Testis (tissue), 3 donors: ENCODE results near the gene GRHL3. TPM values are rescaled to one million over a fixed set of nuclear protein-coding genes. Genes with fewer than 3 reads are reported as not detected.

Experiments
- DNase-seq: peaks from one replicate; pipeline ENCODE4 v3.0.0-alpha.2; 2019
- H3K27ac ChIP-seq, 2 donors: fragments of 200-600 bp; sonication (generic); one replicate each; pipeline ENCODE4 v1.5.1; 2019
- H3K27me3 ChIP-seq: fragments of 200-600 bp; sonication (generic); one replicate; pipeline ENCODE4 v1.5.1; 2019
- H3K36me3 ChIP-seq: fragments of 200-600 bp; sonication (generic); one replicate; pipeline ENCODE4 v1.5.1; 2017; ENCODE audit warnings: low read depth; ENCODE audit errors: missing control alignments
- H3K4me1 ChIP-seq: fragments of 200-600 bp; sonication (generic); one replicate; pipeline ENCODE4 v1.5.1; 2019
- H3K4me3 ChIP-seq, 2 donors: fragments of 200-600 bp; sonication (generic); one replicate each; pipeline ENCODE4 v1.5.1; 2017 to 2019
- H3K9me3 ChIP-seq: fragments of 200-600 bp; sonication (generic); one replicate; pipeline ENCODE4 v1.5.1; 2017
- CTCF ChIP-seq, 3 experiments: fragments of 450-650 bp in 2 of 3; fragments of 200-600 bp in 1 of 3; sonication (generic) in 1 of 3; IDR thresholded peaks; one replicate each; pipeline ENCODE4 v1.5.1; 2016 to 2019; ENCODE audit warnings: antibody characterized with exemption in 3 of 3, mild to moderate bottlenecking in 2 of 3, moderate library complexity in 1 of 3
- POLR2A ChIP-seq: fragments of 450-650 bp; IDR thresholded peaks from one replicate; pipeline ENCODE4 v1.6.1; 2017; ENCODE audit warnings: antibody characterized with exemption, mild to moderate bottlenecking, moderate library complexity
- WGBS, 2 donors: methylation state at CpG; one replicate each; pipeline ENCODE4 v1.1.5; 2018; 5-methylcytosine and 5-hydroxymethylcytosine counted together
- intact Hi-C: fragments of 100-400 bp; cut with DNase I; formaldehyde crosslinking; loops from one replicate; pipeline ENCODE4 v1.15.1; 2023; ENCODE audit warnings: low total_unique reads
- polyA plus RNA-seq: library from polyadenylated mRNA; stranded (reverse); fragments of 350-450 nt; fragmentation: Illumina TruSeq; extraction: RNeasy Lipid Tissue Mini Kit (QIAGEN cat#74804); gene quantifications from one replicate; pipeline ENCODE4 v1.2.3, GENCODE V29; 2014; ENCODE audit warnings: low read depth, low replicate concordance; ENCODE audit not compliant: insufficient read depth
- total RNA-seq, 2 donors: library from RNA; depleted of rRNA; stranded (reverse); fragments of >200 nt; gene quantifications; one replicate each; pipeline ENCODE4 v1.2.3, GENCODE V29; 2016

The GRHL3 gene
- total and polyA plus RNA-seq, 3 donors from 2014 or later, result 2.7 to 9.5 (median 3.2) TPM

GRCh38 chr1:24392982-24393650 lies 74.0 kb downstream of the GRHL3 start:
- H3K27me3 ChIP-seq, result no peaks in the 10 kb centered on the region
- intact Hi-C loops, result no loop called here
- DNase-seq, result no peak
- TF ChIP-seq POLR2A (no peak), CTCF (IDR thresholded peaks at IDR 0.05) (no peak)
- no peak overlapping the region for H3K27ac ChIP-seq
- H3K4me1 ChIP-seq, result peaks cover 5% of the 10 kb centered on the region
- H3K4me3 ChIP-seq, result no peak overlapping the region
- H3K9me3 ChIP-seq, result no peaks in the 10 kb centered on the region
- no peaks in the 10 kb centered on the region for H3K36me3 ChIP-seq
- 86 to 87% methylated on average over 4 of the region's 4 CpGs for WGBS, 2 donors

- intact Hi-C loops, result no loop called here
- DNase-seq, result no peak
Measured at GRCh38 chr1:24393892-24394291, 74.7 kb downstream of the GRHL3 start.

GRCh38 chr1:24400065-24400464 lies 80.9 kb downstream of the GRHL3 start:
- WGBS, 2 donors, result 83 to 86% methylated on average over 1 of the region's 1 CpG
- intact Hi-C loops, result no loop called here
- no peak for TF ChIP-seq CTCF (IDR thresholded peaks at IDR 0.05)
- no peak for TF ChIP-seq POLR2A
- H3K27ac ChIP-seq, result no peak overlapping the region
- H3K9me3 ChIP-seq, result no peaks in the 10 kb centered on the region
- no peak for DNase-seq
- no peaks in the 10 kb centered on the region for H3K4me1 ChIP-seq
- no peaks in the 10 kb centered on the region for H3K27me3 ChIP-seq
- no peak overlapping the region for H3K4me3 ChIP-seq
- no peaks in the 10 kb centered on the region for H3K36me3 ChIP-seq

More at GRCh38 chr1:24393892-24394291, 74.7 kb downstream of the GRHL3 start:
- Histone ChIP-seq H3K36me3 (no peaks in the 10 kb centered on the region), H3K27me3 (no peaks in the 10 kb centered on the region), H3K9me3 (no peaks in the 10 kb centered on the region), H3K27ac (no peak overlapping the region), H3K4me3 (no peak overlapping the region), H3K4me1 (peaks cover 5% of the 10 kb centered on the region)
- WGBS, 2 donors, result 82 to 89% methylated on average over 6 of the region's 6 CpGs
- TF ChIP-seq CTCF (IDR thresholded peaks at IDR 0.05) (no peak), POLR2A (no peak)

- no peaks in the 10 kb centered on the region for H3K36me3 ChIP-seq
- 90% methylated on average over 4 of the region's 4 CpGs for WGBS, 2 donors
- TF ChIP-seq POLR2A, result no peak
- no peak for TF ChIP-seq CTCF (IDR thresholded peaks at IDR 0.05)
- no peak overlapping the region for H3K27ac ChIP-seq
- no peaks in the 10 kb centered on the region for H3K9me3 ChIP-seq
- DNase-seq, result no peak
- intact Hi-C loops, result no loop called here
- no peaks in the 10 kb centered on the region for H3K4me1 ChIP-seq
- H3K27me3 ChIP-seq, result no peaks in the 10 kb centered on the region
- no peak overlapping the region for H3K4me3 ChIP-seq
Measured at GRCh38 chr1:24403806-24404205, 84.6 kb downstream of the GRHL3 start.

Other genes starting within 250 kb of the GRHL3 start
- 10 to 100 TPM; 26.8 to 39.5 TPM for gene MYOM3, start 207.2 kb upstream of the GRHL3 start, total RNA-seq
- 22.4 TPM for gene MYOM3, start 207.2 kb upstream of the GRHL3 start, polyA plus RNA-seq
- gene IL22RA1, start 176.2 kb upstream of the GRHL3 start, total RNA-seq, result under 1 TPM; 0.31 to 0.93 TPM
- 0.95 TPM for gene IL22RA1, start 176.2 kb upstream of the GRHL3 start, polyA plus RNA-seq
- gene IFNLR1, start 132.1 kb upstream of the GRHL3 start, total RNA-seq, result 1 to 10 TPM in 1 of 2 donors, under 1 TPM in 1; 0.63 to 1.6 TPM
- 1.5 TPM for gene IFNLR1, start 132.1 kb upstream of the GRHL3 start, polyA plus RNA-seq
- 10 to 100 TPM; 25.1 to 45.9 TPM for gene STPG1, start 94.4 kb downstream of the GRHL3 start, total RNA-seq
- 67.6 TPM for gene STPG1, start 94.4 kb downstream of the GRHL3 start, polyA plus RNA-seq
- gene NIPAL3, start 96.4 kb downstream of the GRHL3 start, total RNA-seq, result 10 to 100 TPM; 33.1 to 46.0 TPM
- 11.2 TPM for gene NIPAL3, start 96.4 kb downstream of the GRHL3 start, polyA plus RNA-seq
- gene RCAN3, start 183.5 kb downstream of the GRHL3 start, total RNA-seq, result 1 to 10 TPM; 7.9 to 8.0 TPM
- gene RCAN3, start 183.5 kb downstream of the GRHL3 start, polyA plus RNA-seq, result 4.2 TPM
- 1 to 10 TPM in 1 of 2 donors, under 1 TPM in 1; 0.24 to 1.1 TPM for gene NCMAP, start 236.7 kb downstream of the GRHL3 start, total RNA-seq
- 0.26 TPM for gene NCMAP, start 236.7 kb downstream of the GRHL3 start, polyA plus RNA-seq